HG02840 (cell line): Measurements from ENCODE around the gene LRRC23.

ENCODE experiments used
- ATAC-seq: cut with Tn5 transposase; IDR thresholded peaks from one replicate; pipeline ENCODE4 v1.9.1; 2021; ENCODE audit warnings: mild to moderate bottlenecking, moderate library complexity, moderate number of reproducible peaks; ENCODE audit not compliant: unreplicated experiment, low FRiP score

The LRRC23 gene

GRCh38 chr12:6923851-6924250 lies 19.2 kb downstream of the LRRC23 start:
- ATAC-seq = no peak

GRCh38 chr12:6925239-6925539 lies 20.6 kb downstream of the LRRC23 start:
- ATAC-seq = no peak

DNA sequence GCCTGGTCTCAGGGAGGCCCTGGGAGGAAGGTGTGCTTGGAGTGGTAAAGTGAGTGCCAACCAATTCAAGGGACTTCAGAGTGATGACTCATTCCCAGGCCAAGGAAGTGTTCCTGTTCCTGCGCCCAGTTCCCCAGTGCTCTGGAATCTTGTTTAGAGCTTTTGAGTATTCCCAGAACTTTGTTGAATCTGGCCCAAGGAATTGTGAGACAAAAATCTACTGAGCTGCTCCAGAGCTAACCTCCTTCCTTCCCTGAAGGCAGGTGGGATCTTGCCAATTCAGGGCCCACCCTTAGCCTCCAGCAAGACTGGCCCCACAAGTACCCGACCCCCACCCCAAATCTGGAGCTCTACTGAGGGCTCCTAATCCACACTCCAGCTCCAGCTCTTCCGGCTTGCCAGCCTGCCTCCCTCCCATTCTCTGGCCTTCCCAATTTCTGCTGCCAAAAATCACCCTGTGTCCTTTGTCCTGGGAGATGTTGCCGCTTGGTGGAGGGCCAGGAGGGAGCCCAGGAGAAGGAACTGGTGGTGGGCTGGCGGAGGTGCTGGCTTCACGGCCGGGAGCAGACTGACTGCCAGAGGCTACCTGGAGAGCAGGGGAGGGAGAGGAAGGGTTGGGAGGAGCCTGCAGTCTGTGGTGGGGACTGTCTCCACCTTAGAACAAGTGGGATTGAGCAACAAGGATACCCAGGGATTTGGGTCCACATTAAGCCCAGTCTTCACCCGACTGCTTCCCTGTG lies 21.1 kb downstream of the LRRC23 start:
- no peak for ATAC-seq

- no peak for ATAC-seq
These were observed 22.9 kb downstream of the LRRC23 start, which contains the start of gene ATN1 for GRCh38 chr12:6927379-6928021. ATN1 (plus strand) TSS chr12:6927959; CDS start chr12:6934002, 6,043 bp downstream.

DNA sequence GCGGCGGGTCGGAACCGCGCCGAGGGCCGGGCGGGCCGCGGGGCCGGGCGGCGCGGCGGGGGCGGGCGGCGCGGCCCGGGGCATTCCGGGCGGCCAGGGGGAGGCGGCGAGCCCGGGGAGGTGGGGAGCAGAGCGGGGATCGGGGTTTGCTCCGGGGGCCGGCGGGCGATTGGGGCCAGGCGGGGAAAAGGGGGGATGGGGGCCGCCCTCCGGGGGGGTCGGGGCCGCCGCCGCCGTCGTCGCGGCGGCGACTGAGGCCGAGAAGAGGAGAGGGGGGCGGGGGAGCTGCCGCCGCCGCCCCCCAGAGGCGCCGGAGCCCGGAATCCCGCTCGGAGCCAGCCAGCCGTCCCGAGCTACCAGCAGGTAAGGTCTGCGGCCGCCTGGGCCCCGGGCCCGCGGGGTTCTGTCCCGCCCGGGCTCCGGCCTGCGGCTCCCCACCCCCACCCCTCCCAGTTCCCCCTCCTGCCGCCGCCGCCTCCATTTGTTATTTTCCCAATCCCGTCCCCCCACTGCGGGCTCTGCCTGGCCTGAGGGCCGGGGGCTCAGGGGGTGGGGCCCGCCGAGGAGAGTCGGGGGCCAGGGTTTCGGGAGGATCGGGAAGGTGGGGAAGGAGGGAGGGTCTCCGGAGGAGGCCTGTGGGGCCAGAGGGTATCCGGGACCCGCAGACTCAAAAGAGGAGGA lies 23.5 kb downstream of the LRRC23 start:
- ATAC-seq = no peak

DNA sequence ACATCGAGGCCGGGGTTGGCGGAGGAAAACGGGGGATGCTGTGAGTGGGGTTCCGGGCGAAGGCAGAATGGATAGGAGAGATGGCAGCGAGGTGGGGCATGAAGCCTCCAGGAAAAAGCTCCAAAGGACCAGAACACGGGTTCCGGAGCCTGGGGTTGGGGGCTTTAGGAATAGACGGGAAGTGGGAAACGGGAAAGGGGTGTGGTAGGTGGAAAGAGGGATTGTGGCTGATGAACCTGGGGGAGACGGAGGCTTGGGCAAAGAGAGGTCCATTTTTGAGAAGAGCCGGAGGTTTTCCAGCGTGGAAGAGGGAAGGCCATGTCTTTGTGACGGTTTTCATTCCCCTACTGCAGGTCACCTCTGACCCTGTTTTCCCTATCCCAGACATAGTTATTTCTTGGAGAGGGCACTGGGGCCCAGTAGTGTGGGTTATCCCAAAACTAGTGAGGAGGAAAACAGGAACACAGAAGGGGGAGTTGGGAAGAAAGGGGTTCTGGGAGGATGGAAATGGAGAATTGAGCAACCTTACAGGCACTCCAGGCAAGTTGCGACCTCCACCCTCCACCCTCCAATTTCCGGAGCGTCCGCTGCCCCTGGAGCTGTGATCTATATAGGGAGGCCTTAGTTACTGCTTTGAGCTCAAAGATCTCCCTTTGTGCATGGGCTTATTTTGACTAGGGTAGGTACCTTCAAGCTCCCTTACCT lies 24.2 kb downstream of the LRRC23 start:
- ATAC-seq = no peak

DNA sequence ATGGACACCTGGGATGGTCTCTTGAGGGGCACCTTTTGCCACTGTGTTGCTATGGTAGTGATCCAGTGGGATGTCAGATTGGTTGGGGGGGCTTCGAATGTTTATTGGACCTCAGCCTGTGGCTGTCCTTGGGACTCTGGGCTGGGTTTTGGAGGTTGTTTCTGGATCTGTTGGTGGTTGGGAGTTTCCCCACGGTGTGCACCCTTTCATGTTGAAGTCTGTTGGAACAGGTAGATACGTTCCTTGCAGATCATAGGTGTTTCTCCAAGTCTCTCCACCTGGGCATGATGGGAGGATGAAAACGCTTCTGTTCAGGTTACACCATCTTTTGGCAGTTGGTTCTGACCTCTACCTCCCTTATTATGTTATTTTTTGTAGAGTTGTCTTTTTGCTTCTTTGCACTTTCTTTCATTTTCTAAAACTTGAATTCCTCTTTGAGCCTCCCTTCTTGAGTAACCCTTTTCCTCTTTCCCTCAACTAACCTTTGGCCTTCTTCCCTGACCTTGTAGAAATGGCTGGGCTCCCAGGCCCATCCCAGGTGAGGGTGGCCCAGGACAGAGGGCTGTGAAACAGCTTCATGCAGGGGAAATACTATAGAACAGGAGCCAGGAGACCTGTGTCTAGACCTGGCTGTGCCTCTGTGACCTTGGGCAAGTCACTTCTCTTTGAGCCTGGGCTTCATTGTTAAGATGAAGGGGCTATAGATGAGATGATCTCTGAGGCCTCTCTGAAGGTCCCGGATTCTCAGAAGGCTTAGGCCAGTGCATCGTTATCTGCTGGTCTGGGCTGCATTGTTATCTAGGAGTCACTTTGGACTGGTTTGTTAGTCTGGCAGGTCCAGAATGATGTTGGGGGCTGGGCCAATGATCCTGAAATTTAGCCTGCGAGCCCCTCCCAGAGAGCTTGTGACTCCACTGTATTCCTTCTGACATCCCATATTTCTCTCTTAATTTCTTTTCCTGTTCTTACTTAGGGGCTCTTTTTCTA lies 25.1 kb downstream of the LRRC23 start:
- ATAC-seq = no peak

- ATAC-seq = no peak
These were observed 28.1 kb downstream of the LRRC23 start for GRCh38 chr12:6932766-6933165.

GRCh38 chr12:6934110-6934509 lies 29.5 kb downstream of the LRRC23 start:
- ATAC-seq = no peak

GRCh38 chr12:6935371-6936193 lies 31.0 kb downstream of the LRRC23 start:
- no peak for ATAC-seq

- ATAC-seq = no peak
These were observed 31.6 kb downstream of the LRRC23 start for GRCh38 chr12:6936194-6936635.

DNA sequence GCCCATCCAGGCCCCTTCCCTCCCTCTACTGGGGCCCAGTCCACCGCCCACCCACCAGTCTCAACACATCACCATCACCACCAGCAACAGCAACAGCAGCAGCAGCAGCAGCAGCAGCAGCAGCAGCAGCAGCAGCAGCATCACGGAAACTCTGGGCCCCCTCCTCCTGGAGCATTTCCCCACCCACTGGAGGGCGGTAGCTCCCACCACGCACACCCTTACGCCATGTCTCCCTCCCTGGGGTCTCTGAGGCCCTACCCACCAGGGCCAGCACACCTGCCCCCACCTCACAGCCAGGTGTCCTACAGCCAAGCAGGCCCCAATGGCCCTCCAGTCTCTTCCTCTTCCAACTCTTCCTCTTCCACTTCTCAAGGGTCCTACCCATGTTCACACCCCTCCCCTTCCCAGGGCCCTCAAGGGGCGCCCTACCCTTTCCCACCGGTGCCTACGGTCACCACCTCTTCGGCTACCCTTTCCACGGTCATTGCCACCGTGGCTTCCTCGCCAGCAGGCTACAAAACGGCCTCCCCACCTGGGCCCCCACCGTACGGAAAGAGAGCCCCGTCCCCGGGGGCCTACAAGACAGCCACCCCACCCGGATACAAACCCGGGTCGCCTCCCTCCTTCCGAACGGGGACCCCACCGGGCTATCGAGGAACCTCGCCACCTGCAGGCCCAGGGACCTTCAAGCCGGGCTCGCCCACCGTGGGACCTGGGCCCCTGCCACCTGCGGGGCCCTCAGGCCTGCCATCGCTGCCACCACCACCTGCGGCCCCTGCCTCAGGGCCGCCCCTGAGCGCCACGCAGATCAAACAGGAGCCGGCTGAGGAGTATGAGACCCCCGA lies 32.2 kb downstream of the LRRC23 start:
- ATAC-seq = no peak

- ATAC-seq = peak; percentile 85
These were observed 33.1 kb downstream of the LRRC23 start for GRCh38 chr12:6937481-6938352.

DNA sequence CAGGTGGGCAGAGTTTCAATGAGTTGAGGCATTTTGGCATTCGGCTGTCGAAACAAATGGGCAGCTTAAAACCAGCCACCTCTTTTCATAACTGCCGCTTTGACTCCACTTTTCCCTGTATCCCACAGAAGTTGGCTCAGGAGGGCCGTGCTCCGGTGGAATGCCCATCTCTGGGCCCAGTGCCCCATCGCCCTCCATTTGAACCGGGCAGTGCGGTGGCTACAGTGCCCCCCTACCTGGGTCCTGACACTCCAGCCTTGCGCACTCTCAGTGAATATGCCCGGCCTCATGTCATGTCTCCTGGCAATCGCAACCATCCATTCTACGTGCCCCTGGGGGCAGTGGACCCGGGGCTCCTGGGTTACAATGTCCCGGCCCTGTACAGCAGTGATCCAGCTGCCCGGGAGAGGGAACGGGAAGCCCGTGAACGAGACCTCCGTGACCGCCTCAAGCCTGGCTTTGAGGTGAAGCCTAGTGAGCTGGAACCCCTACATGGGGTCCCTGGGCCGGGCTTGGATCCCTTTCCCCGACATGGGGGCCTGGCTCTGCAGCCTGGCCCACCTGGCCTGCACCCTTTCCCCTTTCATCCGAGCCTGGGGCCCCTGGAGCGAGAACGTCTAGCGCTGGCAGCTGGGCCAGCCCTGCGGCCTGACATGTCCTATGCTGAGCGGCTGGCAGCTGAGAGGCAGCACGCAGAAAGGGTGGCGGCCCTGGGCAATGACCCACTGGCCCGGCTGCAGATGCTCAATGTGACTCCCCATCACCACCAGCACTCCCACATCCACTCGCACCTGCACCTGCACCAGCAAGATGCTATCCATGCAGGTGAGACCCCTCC lies 34.0 kb downstream of the LRRC23 start:
- ATAC-seq = no peak

GRCh38 chr12:6939191-6939540 lies 34.5 kb downstream of the LRRC23 start:
- no peak for ATAC-seq

DNA sequence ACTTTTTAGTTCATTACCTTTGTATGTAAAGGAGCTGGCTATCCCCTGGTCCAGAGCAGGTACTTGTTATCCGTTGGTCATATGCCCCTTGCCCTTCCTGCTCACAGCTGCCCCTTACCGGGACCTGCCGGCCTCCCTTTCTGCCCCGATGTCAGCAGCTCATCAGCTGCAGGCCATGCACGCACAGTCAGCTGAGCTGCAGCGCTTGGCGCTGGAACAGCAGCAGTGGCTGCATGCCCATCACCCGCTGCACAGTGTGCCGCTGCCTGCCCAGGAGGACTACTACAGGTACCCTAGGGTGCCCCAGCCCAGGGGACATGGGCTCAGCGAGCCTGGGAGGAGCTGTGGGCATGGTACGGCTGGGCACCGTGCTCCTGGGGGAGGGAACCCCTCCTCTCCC lies 36.6 kb downstream of the LRRC23 start:
- ATAC-seq = no peak
